GM12873 (cell line): Measurements from ENCODE around the gene MYO1H.

Source experiments
- TF ChIP-seq, protein P1 (sequence below): IDR thresholded peaks from 2 replicates; pipeline ENCODE4 v1.5.1; 2012; ENCODE audit warnings: low read depth, mild to moderate bottlenecking, moderate library complexity, low read length, control low read depth; ENCODE audit not compliant: insufficient read depth; ENCODE audit errors: missing control alignments

Gene MYO1H

DNA sequence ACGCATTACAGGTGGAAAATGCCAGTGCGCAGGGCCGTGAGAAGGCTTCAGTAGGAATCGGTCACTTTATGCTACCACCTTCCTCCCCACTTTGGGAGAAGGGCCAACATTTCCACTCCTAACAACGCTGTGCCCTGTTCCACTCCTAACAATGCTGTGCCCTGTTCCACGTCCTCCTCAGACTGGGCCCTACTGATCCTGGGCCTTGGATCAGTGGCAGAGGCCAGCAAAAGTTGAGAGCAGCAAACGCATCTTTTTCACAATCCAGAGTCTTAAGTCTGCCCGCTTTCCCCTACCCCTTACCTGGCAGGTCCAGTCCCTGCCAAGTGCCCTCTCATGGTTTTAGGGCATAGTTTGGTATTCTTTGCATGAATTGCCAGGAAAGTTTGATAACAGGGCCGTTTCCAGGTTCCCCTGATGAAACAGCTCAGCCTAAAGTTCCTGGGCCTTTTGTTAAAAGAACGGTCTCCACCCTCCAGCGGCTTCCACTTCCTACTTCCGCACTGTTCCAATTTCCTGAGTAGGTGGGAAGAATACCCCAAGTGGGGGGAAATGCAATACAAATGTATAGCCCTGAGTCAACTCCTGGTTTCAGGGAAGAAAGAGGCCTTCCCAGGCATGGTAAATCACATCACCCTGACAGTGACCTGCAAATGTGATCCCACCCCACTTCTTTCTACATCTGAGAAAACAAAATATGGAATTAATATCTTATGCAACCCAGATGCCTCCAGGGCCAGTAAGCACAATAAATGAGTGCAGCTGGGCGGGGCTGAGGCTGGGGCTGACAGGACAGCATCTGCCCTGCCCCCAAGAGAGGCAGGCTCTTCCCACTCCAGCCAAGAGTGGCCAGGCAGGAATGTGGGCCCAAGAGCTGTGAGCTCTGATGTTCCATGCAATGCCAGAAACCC lies 114.4 kb downstream of the MYO1H start:
- TF ChIP-seq, protein P1, sequence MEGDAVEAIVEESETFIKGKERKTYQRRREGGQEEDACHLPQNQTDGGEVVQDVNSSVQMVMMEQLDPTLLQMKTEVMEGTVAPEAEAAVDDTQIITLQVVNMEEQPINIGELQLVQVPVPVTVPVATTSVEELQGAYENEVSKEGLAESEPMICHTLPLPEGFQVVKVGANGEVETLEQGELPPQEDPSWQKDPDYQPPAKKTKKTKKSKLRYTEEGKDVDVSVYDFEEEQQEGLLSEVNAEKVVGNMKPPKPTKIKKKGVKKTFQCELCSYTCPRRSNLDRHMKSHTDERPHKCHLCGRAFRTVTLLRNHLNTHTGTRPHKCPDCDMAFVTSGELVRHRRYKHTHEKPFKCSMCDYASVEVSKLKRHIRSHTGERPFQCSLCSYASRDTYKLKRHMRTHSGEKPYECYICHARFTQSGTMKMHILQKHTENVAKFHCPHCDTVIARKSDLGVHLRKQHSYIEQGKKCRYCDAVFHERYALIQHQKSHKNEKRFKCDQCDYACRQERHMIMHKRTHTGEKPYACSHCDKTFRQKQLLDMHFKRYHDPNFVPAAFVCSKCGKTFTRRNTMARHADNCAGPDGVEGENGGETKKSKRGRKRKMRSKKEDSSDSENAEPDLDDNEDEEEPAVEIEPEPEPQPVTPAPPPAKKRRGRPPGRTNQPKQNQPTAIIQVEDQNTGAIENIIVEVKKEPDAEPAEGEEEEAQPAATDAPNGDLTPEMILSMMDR = no peak

DNA sequence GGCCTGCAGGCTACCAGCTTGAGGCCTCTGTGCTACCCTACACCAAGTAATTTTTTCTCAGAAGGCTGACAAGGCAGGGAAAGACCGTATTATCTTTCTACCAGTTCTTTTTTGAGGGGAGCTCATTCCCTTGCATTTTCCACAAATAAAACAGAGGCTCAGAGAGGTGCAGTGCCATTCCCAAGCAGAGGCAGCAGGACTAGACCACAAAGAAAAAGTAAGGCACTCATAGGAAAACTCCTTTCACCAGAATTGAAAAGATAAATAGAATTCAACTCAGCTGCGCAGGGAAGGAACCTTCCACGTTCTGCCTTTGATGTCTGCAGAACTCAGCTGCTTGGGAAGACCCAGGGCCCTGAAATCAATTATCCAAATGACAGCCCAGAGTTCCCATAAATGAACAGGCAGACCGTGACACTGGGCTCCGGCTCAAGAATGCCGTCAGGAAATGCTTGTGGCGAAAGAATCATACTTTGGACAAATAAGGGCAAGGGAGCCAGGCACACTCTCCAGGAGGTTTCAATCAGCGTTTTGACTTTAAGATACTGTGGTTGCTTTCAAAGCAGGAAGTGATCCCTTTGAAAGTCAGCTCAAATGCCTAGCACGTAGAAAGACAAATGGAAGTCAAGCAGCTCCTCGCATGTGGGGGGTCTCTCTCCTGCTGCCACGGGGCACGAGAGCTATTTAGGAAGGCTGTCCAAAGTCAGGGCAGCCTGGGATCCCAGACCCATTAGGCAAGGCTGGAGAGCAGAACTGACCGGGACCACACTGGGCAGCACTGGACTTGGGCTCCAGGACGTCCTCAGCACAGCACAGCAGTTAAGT lies 115.4 kb downstream of the MYO1H start:
- TF ChIP-seq, protein P1 = no peak

- TF ChIP-seq, protein P1 = no peak
These were observed 116.1 kb downstream of the MYO1H start for GRCh38 chr12:109463756-109464155.

- TF ChIP-seq, protein P1 = no peak
These were observed 117.1 kb downstream of the MYO1H start for GRCh38 chr12:109464642-109465351.

DNA sequence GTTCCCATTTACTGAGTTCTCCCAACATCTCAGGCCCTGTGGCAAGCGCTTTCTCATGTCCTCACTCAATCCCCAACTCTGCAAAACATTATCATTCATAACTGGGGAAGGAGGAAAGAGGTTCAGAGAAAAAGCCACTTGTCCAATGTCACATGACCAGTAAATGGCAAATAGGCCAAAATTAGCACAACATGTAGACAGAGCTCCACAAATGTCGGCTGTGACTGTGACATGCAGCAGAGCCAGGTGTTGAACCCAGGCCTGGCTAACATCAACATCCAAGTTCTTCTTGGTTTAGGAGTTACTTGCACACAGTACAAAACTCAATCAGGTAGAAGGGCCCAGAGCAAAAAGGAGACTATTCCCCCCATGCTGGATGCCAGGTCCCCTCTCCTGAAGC lies 118.6 kb downstream of the MYO1H start:
- TF ChIP-seq, protein P1 = no peak

DNA sequence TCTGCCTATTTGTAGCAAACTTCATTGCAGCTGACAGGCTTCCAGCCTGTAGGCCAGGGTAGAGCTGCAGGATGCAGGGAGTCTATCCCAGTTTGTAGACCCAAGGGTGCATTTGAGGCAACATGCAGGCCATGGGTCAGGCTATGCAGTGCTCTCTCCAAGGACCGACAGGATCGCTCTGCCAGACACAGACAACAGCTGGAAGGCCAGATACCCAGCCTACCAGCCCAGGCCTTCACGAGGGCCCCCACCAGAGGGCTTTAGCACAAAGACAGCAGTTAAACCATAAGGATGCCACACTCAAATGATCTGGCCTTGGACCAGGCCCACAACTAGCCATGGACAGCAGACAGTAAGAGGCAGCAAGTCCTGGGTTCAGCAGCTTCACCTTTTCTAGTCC lies 119.1 kb downstream of the MYO1H start:
- TF ChIP-seq, protein P1 = no peak
